Gastrocnemius medialis (tissue), 4 donors: ENCODE measurements around the gene LNX1. TPM values are rescaled to one million over a fixed set of nuclear protein-coding genes. Genes with fewer than 3 reads are reported as not detected.

ENCODE experiments used
- ATAC-seq, 2 donors: fragments of 150-250 bp; one replicate each; pipeline ENCODE4 v1.9.1; 2016
- DNase-seq, 2 donors: peaks; one replicate each; pipeline ENCODE4 v3.0.0-alpha.2; 2019
- H3K27ac ChIP-seq, 4 donors: fragments of 200-600 bp; sonication (generic); 1 replicate in 1 of 4; 2 replicates in 3 of 4; pipeline ENCODE4 v1.5.1; 2016 to 2018; ENCODE audit warnings: mild to moderate bottlenecking in 2 of 4, moderate library complexity in 1 of 4
- H3K27me3 ChIP-seq, 3 donors: fragments of 200-600 bp; sonication (generic) in 2 of 3; 1 replicate in 1 of 3; 2 replicates in 2 of 3; pipeline versions ENCODE4 v1.5.1 to v1.6.0; 2016 to 2019; ENCODE audit warnings: mild to moderate bottlenecking in 1 of 3, moderate library complexity in 1 of 3
- H3K36me3 ChIP-seq, 2 donors: fragments of 200-600 bp; sonication (generic) in 1 of 2; one replicate each; pipeline ENCODE4 v1.5.1; 2017 to 2018
- H3K4me1 ChIP-seq, 2 donors: fragments of 200-600 bp; sonication (generic) in 1 of 2; one replicate each; pipeline ENCODE4 v1.5.1; 2016 to 2017; ENCODE audit warnings: mild to moderate bottlenecking in 2 of 2
- H3K4me3 ChIP-seq, 4 donors: fragments of 200-600 bp; sonication (generic) in 3 of 4; 1 replicate in 1 of 4; 2 replicates in 3 of 4; pipeline ENCODE4 v1.5.1; 2016 to 2019; ENCODE audit warnings: mild to moderate bottlenecking in 2 of 4
- H3K9me3 ChIP-seq, 3 donors: fragments of 200-600 bp; sonication (generic) in 2 of 3; 1 replicate in 1 of 3; 2 replicates in 2 of 3; pipeline ENCODE4 v1.5.1; 2016 to 2019
- CTCF ChIP-seq, 5 experiments: fragments of 450-650 bp in 3 of 5; fragments of 200-600 bp in 2 of 5; sonication (generic) in 2 of 5; IDR thresholded peaks in 4 of 5; conservative IDR thresholded peaks in 1 of 5; 1 replicate in 4 of 5; 2 replicates in 1 of 5; pipeline ENCODE4 v1.5.1; 2016 to 2019; ENCODE audit warnings: antibody characterized with exemption in 5 of 5, mild to moderate bottlenecking in 3 of 5, moderate library complexity in 3 of 5
- POLR2A ChIP-seq, 2 donors: fragments of 450-650 bp; IDR thresholded peaks; one replicate each; pipeline ENCODE4 v1.6.1; 2017; ENCODE audit warnings: antibody characterized with exemption in 2 of 2, mild to moderate bottlenecking in 2 of 2, moderate library complexity in 2 of 2
- in situ Hi-C, 4 donors: fragments of 200-750 bp; cut with MboI; loops; one replicate each; pipeline versions ENCODE4 v1.15.0 to v1.8.0; 2017; ENCODE audit warnings: low sequenced_read_pairs in 4 of 4
- intact Hi-C: fragments of 100-400 bp; cut with DNase I; formaldehyde crosslinking; loops from one replicate; pipeline ENCODE4 v1.15.1; 2023; ENCODE audit warnings: low total_unique reads
- total RNA-seq, 4 donors: library from RNA; depleted of rRNA; stranded (reverse); fragments of >200 nt; gene quantifications; one replicate each; pipeline versions ENCODE4 v1.1.0 to v1.2.3, GENCODE V29; 2016

LNX1 gene
- total RNA-seq, 4 donors from 2014 or later, result 7.0 to 12.3 (median 11.0) TPM

- no peak for ATAC-seq
- in situ Hi-C loops (no loop called here), intact Hi-C loops (no loop called here)
- Histone ChIP-seq H3K27me3 (no peaks in the 10 kb centered on the region), H3K9me3 (no peaks in the 10 kb centered on the region), H3K36me3 (no peaks in the 10 kb centered on the region), H3K27ac (no peak overlapping the region), H3K4me3 (no peak overlapping the region), H3K4me1 (peaks cover 0 to 3% of the 10 kb centered on the region in 2 donors)
- TF ChIP-seq POLR2A (IDR thresholded peaks at IDR 0.05) (no peak), CTCF (IDR thresholded peaks at IDR 0.05 in 4 of 5, conservative IDR thresholded peaks at IDR 0.05 in 1 of 5) (no peak)
- DNase-seq, result no peak
Measured at GRCh38 chr4:53575552-53575951, 15.7 kb downstream of the LNX1 start.

DNA sequence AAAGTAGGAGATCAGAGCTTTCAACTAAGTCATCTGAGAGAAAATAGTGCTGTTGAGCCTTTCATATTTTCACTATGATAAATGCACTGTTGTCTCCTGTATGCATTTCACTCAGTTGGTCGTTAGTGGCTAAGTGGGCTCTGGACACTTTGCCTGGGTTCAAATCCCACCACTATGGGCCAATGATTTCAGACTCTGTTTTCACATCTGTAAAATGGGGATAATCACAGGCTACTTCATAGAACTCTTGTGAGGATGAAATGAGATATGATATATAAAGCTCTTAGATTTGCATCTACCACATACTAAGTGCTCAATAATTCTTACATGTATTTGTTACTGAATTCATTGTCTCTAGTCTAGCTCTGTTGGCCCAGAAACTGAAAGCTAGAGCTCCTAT is 16.8 kb downstream of the LNX1 start:
- H3K9me3 ChIP-seq, result no peaks in the 10 kb centered on the region
- ATAC-seq, result no peak
- H3K27me3 ChIP-seq, result no peaks in the 10 kb centered on the region
- in situ Hi-C loops, result no loop called here
- H3K4me1 ChIP-seq, result no peaks in the 10 kb centered on the region
- TF ChIP-seq POLR2A (IDR thresholded peaks at IDR 0.05) (no peak), CTCF (IDR thresholded peaks at IDR 0.05 in 4 of 5, conservative IDR thresholded peaks at IDR 0.05 in 1 of 5) (no peak)
- intact Hi-C loops, result no loop called here
- H3K27ac ChIP-seq, result no peak overlapping the region
- no peak for DNase-seq
- H3K36me3 ChIP-seq, result no peaks in the 10 kb centered on the region
- H3K4me3 ChIP-seq, result no peak overlapping the region

DNA sequence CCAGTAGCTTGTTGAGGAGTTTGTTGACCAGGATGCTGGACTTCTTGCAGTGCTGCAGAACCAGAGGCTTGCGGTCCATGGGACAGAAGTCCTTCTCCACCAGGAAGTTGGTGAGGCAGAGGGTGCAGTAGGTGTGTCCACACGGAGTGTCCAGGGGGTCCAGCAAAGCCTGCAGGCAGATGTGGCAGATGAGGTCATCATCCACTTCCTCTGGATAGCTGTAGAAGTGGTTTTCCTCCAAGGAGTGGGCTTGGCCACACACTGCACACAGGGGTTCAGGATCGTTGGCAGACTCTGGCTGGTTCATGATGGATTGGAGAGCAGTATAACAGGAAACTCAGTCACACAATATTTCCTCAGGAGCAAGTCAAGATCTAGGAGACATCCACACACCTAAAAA is 17.6 kb downstream of the LNX1 start:
- Histone ChIP-seq H3K9me3 (no peaks in the 10 kb centered on the region), H3K4me3 (no peak overlapping the region), H3K36me3 (no peaks in the 10 kb centered on the region), H3K4me1 (no peaks in the 10 kb centered on the region), H3K27ac (no peak overlapping the region), H3K27me3 (no peaks in the 10 kb centered on the region)
- TF ChIP-seq CTCF (IDR thresholded peaks at IDR 0.05 in 4 of 5, conservative IDR thresholded peaks at IDR 0.05 in 1 of 5) (no peak), POLR2A (IDR thresholded peaks at IDR 0.05) (no peak)
- ATAC-seq, result no peak
- no peak for DNase-seq
- in situ Hi-C loops (no loop called here), intact Hi-C loops (no loop called here)

- H3K36me3 ChIP-seq, result no peaks in the 10 kb centered on the region
- H3K27me3 ChIP-seq, result no peaks in the 10 kb centered on the region
- DNase-seq (no peak), ATAC-seq (no peak)
- no peak for TF ChIP-seq POLR2A (IDR thresholded peaks at IDR 0.05)
- no peak for TF ChIP-seq CTCF (IDR thresholded peaks at IDR 0.05 in 4 of 5, conservative IDR thresholded peaks at IDR 0.05 in 1 of 5)
- H3K9me3 ChIP-seq, result no peaks in the 10 kb centered on the region
- H3K4me3 ChIP-seq, result no peak overlapping the region
- in situ Hi-C loops, result no loop called here
- H3K4me1 ChIP-seq, result no peaks in the 10 kb centered on the region
- intact Hi-C loops, result no loop called here
- no peak overlapping the region for H3K27ac ChIP-seq
Measured at GRCh38 chr4:53572600-53572994, 18.7 kb downstream of the LNX1 start.

DNA sequence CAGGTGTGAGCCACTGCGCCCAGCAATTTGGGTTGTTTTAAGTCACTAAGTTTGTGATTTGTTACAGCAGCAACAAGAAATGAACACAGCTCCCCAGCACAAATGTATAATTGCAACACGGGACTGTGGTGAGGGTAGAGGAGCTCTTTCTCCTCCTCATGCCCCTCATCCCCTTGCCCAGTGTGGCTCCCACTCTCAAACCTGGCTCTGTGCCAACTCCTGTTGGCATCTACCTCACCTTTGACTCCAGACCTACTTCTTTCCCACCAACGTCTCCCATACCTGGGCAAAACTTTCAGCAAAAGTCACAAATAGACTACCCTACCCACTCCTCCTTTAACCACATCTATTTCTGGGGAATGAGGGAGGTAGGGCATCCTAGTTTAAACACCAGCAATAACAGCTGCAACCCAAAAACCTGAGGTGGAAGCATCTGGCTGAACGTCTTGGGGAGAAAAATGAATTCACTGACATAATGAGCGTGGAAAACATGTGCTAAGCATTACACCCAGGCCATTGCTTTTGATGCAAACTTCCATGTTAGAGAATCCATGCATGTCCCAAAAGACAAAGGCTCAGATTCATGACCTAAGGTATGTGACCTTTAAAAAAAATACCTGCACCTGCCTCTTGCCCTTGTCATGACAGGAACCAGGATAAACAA is 19.2 kb downstream of the LNX1 start:
- TF ChIP-seq CTCF (IDR thresholded peaks at IDR 0.05 in 4 of 5, conservative IDR thresholded peaks at IDR 0.05 in 1 of 5) (no peak), POLR2A (IDR thresholded peaks at IDR 0.05) (no peak)
- in situ Hi-C loops, result no loop called here
- no peak for DNase-seq
- H3K36me3 ChIP-seq, result no peaks in the 10 kb centered on the region
- H3K9me3 ChIP-seq, result no peaks in the 10 kb centered on the region
- no peaks in the 10 kb centered on the region for H3K27me3 ChIP-seq
- ATAC-seq, result no peak
- H3K4me1 ChIP-seq, result no peaks in the 10 kb centered on the region
- intact Hi-C loops, result no loop called here
- no peak overlapping the region for H3K4me3 ChIP-seq
- H3K27ac ChIP-seq, result no peak overlapping the region
